Bronchial epithelial cell (primary cell): ENCODE results near the gene PHLDA1. TPM values are rescaled to one million over a fixed set of nuclear protein-coding genes. Genes with fewer than 3 reads are reported as not detected.

Experiments used
- DNase-seq: peaks from one replicate; pipeline ENCODE4 v3.0.0-alpha.2; 2010; ENCODE audit warnings: low read depth
- FAIRE-seq: peaks from 2 replicates; lab custom pipeline; 2011; peaks lifted over from hg19 to GRCh38; lab: Jason Lieb, UNC
- H3K27me3 ChIP-seq: 2 replicates; pipeline ENCODE4 v1.5.1; 2011; ENCODE audit warnings: low read length; ENCODE audit not compliant: control insufficient read depth, insufficient read depth
- H3K36me3 ChIP-seq: 2 replicates; pipeline ENCODE4 v1.5.1; 2011; ENCODE audit warnings: low read length; ENCODE audit not compliant: control insufficient read depth, insufficient read depth
- H3K4me3 ChIP-seq: 2 replicates; pipeline ENCODE4 v1.5.1; 2011; ENCODE audit warnings: mild to moderate bottlenecking, low read depth, low read length, control low read depth
- CTCF ChIP-seq: IDR thresholded peaks from 2 replicates; pipeline ENCODE4 v1.5.1; 2011; ENCODE audit warnings: mild to moderate bottlenecking, moderate library complexity, low read length, control low read depth, inconsistent platforms; ENCODE audit not compliant: insufficient read depth, severe bottlenecking
- total RNA-seq: library from RNA; depleted of rRNA; stranded (reverse); fragments of >200 nt; gene quantifications from 2 replicates; pipeline ENCODE4 v1.2.1, GENCODE V29; 2014

Gene PHLDA1
- total RNA-seq, 1 donor from 2014 or later: 27.9 TPM

- peaks cover 3% of the 10 kb centered on the region for H3K36me3 ChIP-seq
- DNase-seq (peak; percentile 8), FAIRE-seq (no peak)
- no peak for TF ChIP-seq CTCF
- no peaks in the 10 kb centered on the region for H3K27me3 ChIP-seq
- H3K4me3 ChIP-seq: no peak overlapping the region
Measured at GRCh38 chr12:76074701-76075336, 43.2 kb upstream of the PHLDA1 start.

GRCh38 chr12:76073561-76073960 is 42.0 kb upstream of the PHLDA1 start:
- H3K27me3 ChIP-seq: no peaks in the 10 kb centered on the region
- H3K36me3 ChIP-seq: peaks cover 3% of the 10 kb centered on the region
- no peak for TF ChIP-seq CTCF
- FAIRE-seq: no peak
- no peak for DNase-seq
- H3K4me3 ChIP-seq: no peak overlapping the region

- DNase-seq (no peak), FAIRE-seq (no peak)
- TF ChIP-seq CTCF: no peak
- Histone ChIP-seq H3K27me3 (no peaks in the 10 kb centered on the region), H3K36me3 (peaks cover 5% of the 10 kb centered on the region), H3K4me3 (no peak overlapping the region)
Measured at GRCh38 chr12:76072568-76072967, 41.0 kb upstream of the PHLDA1 start.

GRCh38 chr12:76069339-76069738 is 37.8 kb upstream of the PHLDA1 start:
- DNase-seq (no peak), FAIRE-seq (no peak)
- no peak overlapping the region for H3K4me3 ChIP-seq
- peaks cover 6% of the 10 kb centered on the region for H3K36me3 ChIP-seq
- H3K27me3 ChIP-seq: no peaks in the 10 kb centered on the region
- no peak for TF ChIP-seq CTCF

GRCh38 chr12:76065917-76066316 is 34.3 kb upstream of the PHLDA1 start:
- Histone ChIP-seq H3K36me3 (peaks cover 9% of the 10 kb centered on the region), H3K4me3 (no peak overlapping the region), H3K27me3 (no peaks in the 10 kb centered on the region)
- FAIRE-seq (no peak), DNase-seq (no peak)
- TF ChIP-seq CTCF: no peak

GRCh38 chr12:76064904-76065303 is 33.3 kb upstream of the PHLDA1 start:
- Histone ChIP-seq H3K27me3 (no peaks in the 10 kb centered on the region), H3K36me3 (peaks cover 9% of the 10 kb centered on the region), H3K4me3 (no peak overlapping the region)
- TF ChIP-seq CTCF: no peak
- no peak for DNase-seq
- no peak for FAIRE-seq
